ENCODE measurements around the gene CNN1.

CNN1 gene

DNA sequence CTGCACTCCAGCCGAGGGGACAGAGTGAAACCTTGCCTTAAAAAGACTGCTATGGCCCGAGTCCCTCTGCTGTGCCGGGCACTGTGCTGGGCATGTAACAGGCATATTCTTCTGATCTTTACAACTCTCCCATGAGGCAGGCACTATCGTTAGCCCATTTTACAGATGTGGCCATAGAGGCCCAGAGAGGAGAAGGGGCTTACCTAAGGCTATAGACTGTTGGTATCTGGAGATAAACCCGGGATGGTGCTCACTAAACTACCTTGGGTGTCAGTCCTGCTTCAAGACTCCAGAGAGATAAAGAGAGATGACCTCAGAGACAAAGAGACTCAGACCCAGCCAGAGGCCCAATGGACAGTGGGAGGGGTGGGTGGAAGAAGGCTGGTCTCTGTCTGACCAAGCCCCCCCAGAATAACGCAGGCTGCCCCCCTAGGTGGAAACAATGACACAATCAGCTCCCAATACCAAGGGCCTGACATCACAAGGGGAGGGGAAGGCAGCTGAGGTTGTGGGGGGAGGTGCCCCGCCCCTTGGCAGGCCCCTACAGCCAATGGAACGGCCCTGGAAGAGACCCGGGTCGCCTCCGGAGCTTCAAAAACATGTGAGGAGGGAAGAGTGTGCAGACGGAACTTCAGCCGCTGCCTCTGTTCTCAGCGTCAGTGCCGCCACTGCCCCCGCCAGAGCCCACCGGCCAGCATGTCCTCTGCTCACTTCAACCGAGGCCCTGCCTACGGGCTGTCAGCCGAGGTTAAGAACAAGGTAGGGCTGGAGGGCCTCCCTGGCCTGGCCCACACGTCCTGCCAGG, at the start of gene CNN1:
Gene CNN1, plus strand, starts transcription at position 620 of the 805 bp plus-strand sequence. Its CDS starts 77 bp downstream, at position 697.
- no peak for DNase-seq

DNA sequence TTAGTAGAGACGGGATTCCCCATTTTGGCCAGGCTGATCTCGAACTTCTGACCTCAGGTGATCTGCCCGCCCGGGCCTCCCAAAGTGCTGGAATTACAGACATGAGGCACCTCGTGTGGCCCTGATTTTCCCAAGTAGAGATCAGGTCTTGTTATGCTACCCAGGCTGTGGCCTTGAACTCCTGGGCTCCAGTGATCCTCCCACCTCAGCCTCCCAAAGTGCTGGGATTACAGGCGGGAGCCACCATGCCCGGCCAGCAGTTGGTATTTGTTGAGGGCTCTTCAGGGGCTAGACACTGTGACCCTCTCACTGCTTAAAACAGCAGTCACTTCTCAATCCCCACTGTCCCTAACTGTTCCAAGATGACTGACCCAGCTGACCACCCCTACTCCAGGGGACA, 49.3 kb upstream of the CNN1 start:
- DNase-seq, result no peak

DNA sequence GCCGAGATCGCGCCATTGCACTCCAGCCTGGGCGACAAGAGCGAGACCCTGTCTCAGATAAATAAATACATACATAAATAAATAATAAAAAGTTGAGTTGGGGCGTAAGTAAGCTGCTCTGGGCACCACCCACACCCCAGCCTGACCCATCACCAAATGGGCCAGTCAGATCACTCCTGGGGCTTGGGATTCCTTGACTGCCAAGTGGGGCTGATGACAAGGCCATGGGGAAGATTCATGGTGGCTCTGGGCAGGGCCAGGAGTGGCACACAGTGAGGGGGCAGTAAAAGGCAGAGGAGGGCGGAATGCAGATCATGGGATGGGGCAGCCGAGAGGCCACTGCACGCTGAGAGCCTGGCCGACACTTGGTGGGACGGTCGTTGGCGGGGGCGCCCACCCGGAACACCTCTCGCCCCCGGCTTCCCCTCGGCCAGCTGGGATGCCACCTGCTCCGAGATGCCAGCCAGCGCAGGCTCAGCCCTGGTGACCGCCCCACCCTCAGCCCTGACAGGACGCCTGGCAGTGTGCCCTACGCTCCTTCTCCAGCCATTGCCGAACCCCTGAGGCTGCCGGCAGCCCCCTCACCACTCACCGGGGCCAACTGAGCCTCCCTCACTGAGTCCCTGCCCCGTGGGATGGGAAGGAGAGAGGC, 43.9 kb upstream of the CNN1 start:
- no peak for DNase-seq

DNA sequence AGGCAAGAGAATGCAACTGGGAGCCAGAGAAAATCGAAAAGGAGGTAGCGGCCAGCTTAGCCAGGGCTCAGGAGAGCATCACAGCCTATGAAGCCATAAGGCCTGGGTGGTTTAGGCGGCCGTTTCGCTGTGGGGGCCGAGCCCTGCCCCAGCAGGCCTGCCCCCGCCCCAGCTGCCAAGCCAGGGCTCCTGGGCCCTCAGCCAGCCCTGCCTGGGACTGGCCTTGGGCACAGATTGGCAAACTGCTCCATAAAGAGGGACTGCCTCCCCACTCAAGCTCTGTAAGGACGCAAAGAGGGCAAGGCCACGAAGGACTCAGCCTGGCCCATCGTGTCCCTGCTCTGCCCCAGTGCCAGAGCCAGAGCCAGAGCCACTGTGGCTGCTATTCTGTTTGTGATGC, 43.2 kb upstream of the CNN1 start:
- DNase-seq, result no peak

DNA sequence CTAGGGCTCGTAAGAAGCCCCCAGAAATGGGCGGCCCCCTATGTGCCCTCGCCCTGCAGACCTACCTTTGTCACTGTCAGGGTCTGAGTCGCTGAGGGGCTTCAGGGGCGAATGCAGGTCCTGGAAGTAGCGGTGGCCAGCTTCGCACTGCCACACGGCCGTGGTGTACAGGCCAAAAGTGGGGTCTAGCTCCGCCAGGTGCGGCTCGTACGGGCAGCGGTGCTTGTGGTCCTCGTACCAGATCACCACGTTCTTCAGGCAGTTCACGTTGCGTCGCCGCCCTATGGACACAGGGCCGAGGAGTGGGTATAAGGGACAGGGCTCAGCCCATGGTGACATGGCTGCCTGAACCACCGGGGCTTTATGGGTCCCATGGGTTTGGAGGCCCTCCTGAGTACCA, 42.8 kb upstream of the CNN1 start:
- no peak for DNase-seq

DNA sequence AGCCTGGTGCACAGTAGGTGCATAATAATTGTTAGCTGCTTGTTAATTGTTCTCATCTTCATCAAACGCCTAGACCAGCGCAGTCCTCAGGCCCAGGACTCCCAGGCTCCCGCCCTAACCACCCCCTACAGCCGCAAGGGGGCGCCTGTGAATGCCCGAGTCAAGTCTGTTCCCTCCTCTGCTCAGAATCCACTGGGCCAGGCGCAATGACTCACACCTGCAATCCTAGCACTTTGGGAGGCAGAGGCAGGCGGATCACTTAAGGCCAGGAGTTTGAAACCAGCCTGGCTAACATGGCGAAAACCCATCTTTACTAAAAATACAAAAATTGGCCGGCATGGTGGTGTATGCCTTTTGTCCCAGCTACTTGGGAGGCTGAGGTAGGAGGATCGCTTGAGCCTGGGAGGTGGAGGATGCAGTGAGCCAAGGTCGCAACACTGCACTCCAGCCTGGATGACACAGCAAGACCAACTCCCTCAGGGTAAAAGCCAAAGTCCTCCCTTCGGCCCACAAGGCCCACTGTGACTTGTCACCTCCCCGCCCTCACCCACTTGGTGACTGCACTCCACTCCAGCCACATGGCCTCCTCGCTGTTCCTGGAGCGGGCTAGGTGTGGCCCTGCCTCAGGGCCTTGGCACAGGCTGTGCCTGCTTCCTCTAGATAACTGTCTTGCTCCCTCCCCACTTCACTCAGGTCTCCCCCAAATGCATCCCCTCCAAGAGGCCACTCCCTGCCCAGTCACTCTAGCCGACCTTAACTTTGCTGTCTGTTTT, 42.1 kb upstream of the CNN1 start:
- DNase-seq, result peak; percentile 32

DNA sequence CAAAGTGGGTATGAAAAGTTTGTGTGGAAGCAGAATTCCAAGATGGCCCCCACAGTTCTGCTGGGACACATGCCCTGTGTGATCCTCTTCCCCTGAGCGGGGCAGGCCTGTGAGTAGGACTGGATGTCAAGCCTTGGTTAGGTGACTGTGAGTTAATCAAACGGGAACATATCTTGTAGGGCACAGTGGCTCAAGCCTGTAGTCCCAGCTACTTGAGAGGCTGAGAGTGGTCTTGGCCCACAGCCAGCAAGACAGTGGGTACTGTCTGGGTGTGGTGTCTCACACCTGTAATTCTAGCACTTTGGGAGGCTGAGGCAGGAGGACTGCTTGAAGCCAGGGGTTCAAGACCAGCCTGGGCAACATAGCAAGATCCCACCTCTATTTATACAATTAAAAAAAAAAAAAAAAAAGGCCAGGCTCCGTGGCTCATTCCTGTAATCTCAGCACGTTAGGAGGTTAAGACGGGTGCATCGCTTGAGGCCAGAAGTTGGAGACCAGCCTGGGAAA, 39.4 kb upstream of the CNN1 start:
- DNase-seq, result no peak

DNA sequence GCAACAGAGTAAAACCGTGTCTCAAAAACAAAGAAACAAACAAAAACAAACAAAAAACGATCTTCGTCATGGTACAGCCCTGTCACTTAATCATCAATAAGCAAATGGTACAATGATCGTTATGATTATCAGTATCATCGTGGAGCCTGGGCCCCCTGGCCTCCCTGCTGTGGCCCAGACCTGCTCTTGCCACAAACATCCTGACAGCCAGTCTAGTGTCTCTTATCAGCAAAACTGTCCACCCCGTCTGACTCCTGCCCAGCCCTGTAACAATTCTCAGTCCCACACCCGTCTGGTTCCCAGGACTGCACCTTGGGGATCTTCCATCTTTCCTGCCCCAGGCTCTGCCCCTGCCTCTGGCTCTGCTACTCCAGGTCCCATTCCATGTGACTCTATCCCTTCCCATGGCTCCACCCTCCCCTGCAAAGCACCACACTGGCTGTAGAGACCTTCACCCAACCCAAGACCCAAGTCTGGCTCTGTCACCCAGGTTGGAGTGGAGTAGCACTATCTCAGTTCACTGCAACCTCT, 38.7 kb upstream of the CNN1 start:
- DNase-seq, result no peak

DNA sequence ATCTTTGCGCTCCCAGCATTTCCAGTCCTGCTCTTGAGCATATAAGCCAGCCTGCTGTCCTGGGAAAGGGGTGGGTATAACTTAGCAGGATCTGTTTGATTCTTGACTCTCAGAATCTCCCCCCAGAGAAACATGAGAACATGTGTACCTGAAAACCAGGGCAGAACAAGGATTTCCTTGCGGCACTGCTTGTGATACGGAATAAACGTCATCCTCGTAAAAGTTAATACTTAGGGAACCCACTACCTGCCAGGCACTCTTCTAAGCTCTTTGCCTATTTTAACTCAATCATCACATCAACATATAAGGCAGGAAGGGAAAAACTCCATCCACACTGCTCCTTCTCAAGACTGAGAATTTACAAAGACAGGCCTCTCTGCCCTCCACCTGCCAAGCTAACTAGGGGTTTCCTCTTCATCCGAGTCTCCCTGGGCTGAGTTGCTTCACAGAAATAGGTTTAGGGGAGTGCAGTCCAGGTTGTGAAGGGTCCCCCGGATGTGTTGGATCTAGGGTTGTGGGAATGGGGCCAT, 34.1 kb upstream of the CNN1 start:
- DNase-seq, result peak; percentile 43

DNA sequence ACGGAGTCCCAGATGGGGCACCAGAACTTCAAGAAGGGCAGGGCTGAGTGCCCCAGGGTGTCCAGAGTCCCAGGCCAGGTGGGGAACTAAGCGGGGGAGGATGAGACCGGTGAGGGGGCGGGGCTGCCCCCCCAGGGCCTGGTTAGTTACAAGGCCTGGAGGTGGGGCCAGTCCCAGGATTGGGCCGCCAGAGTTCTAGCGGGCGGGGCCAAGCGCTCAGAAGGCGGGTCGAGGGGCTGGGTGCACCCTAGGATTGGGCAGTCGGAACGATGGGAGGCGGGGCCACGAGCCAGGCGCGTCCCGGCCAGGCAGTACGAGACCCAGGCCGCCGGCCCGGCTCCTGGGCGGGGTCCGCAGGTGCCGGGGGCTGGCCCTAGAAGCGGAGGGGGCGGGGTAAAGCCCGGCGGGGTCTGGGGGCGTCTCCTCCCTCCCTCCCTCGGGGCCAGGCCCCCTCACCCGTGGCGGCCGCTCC, 33.6 kb upstream of the CNN1 start:
- DNase-seq, result peak; percentile 89

DNA sequence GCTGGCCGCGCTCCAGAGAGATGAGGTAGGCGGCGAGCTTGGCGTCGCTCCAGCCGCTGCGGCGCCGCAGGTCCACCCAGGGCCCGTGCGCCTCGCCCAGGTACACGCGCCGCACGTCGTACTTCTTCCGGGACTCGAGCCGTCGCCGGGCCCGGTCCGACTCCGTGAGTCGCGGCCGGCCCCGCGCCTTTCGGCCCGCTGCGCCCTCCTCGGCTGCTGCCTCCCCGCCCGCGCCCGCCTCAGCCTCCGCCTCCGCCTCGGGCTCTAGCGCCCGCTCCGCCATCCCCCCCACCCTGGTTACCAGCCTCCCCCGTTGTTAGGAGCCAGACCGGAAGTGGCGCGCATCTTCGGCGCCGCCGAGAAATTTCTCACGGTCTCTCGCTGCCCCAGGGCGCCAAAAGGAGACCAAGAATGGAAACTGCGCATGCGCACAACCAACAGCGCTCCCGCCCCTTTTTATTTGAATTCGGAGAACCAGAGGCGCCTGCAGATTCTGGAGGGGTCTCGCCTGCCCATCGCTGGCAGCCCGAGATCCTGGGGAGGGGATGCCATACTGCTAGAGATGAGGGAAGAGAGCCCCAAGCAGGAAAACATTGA, 33.0 kb upstream of the CNN1 start, which contains the start of gene ZNF653:
Gene ZNF653, minus strand, starts transcription at position 336 of the 597 bp plus-strand sequence. Its CDS starts 53 bp downstream, at position 283.
- DNase-seq, result peak; percentile 96

DNA sequence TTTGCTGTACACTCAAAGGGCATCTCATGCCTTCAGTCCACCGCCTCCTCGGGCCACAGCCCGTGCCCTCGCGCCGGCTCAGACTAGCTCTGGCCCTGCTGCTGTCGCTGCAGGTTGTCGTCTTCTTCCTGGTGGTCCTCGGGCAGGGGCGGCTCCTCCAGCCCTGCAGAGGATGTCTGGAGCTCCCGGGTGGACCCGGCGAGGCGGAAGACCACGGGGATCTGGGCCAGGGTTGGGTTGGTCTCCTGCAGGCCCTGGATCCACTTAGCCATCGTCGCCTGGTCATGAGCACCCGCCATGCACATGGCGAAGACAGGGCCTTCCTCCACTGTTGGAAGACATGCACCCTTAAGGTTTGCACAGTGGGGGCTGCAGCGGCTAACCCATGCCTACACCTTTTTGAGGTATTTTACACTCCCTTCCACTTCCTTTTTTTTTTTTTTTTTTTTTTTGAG, 32.5 kb upstream of the CNN1 start:
- DNase-seq, result no peak

DNA sequence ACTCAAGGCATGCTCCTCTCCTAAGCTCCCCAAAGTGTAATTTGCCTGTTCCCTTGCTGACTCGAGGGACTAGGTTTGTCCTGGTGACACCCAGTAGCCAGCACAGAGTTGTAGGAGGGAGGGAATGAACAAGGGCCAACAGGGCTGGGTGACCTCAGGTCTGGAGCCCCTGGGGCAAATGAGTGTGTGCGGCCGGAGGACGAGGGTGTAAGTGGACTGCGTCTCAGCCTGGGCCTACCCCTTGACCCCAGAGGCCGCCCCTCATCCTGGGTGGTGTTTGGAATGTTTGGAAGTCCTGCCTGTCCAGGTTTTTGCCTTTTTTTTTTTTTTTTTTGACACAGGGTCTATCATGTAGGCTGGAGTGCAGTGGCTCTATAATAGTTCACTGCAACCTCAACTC, 31.7 kb upstream of the CNN1 start:
- no peak for DNase-seq

DNA sequence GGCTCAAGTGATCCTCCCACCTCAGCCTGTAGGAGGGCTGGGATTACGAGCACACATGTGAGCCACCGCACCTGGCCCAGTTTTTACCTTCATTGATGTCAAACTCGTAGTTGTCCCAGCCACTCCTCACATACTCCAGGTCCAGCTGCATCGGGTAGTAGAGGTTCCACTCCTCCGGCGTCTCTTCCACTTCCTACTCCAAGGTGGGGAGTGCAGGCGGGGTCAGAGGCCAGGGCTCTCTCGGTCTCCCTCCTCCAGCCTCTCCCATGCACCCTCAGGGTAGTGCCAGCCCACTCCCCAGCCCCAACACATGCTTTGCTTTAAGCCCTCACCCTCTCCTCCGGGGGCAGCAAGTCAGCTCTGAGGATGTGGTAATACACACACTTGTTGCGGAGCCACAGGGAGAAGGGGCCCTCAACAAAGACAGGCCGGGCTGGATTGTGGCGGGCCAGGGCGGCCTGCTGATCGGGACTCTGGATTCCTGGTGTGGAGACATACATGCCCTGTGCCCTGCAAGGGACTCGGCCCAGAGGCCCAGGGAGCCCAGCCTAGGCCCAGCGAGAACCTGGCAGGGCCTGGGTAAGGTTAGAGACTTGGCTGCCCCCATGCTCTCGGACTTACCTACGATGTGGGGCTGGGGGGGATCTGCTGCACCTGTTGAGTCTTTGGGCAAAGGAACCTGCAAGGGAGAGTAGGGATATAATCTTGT, 31.1 kb upstream of the CNN1 start:
- DNase-seq, result no peak

DNA sequence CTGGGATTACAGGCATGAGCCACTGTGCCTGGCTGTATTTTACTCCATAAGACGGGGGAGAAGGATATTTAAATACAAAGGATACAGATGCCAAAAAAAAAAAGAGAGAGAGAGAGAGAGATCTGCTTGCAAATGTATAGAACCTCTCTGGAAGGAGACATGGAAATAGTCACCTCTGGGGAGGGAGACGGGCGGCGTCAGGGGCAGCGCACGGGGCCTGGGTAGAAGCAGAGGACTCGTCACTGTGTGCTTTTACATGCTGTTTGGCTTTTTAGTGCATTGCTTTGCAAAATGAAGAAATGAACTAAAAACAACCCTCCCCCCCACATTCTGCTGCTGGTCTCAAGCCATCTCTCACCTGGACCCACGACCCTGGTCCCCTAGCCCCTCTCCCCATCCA, 28.2 kb upstream of the CNN1 start:
- no peak for DNase-seq

DNA sequence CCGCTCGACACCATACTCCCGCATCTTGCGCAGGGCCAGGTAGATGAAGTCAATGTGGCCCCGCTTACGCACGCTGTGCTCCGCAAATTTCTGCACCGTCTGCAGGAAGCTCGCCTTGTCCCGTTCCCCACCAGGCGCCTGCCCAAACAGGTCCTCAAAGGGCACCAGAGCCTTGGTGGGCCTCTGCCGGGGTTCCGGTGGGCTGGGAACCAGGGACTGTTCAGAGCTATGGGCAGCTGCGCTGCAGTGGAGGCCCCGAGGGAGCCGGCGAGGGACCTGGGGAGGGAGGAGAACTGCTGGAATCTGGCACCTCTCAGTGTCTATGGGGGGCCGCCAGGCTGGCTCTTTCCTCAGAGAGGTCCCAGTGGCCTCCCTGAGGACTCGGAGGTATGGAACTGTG, 24.7 kb upstream of the CNN1 start:
- no peak for DNase-seq

DNA sequence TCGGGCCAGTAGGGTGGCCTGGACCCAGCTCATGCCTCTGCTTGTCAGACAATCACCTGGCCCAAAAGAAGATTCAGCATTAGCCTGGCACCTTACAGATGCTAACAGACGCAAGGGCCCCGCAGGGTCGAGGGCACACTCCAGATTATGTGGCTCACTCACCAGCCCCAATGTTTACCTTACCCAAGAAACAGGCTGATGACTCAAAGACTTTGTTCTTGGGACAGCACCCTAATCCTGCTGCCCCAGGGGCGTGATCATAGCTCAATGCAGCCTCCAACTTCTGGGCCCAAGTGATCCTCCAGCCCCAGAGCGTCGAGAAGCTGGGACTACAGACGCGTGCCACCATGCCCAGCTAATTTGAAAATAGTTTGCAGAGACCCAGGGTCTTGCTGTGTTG, 19.5 kb upstream of the CNN1 start:
- no peak for DNase-seq

DNA sequence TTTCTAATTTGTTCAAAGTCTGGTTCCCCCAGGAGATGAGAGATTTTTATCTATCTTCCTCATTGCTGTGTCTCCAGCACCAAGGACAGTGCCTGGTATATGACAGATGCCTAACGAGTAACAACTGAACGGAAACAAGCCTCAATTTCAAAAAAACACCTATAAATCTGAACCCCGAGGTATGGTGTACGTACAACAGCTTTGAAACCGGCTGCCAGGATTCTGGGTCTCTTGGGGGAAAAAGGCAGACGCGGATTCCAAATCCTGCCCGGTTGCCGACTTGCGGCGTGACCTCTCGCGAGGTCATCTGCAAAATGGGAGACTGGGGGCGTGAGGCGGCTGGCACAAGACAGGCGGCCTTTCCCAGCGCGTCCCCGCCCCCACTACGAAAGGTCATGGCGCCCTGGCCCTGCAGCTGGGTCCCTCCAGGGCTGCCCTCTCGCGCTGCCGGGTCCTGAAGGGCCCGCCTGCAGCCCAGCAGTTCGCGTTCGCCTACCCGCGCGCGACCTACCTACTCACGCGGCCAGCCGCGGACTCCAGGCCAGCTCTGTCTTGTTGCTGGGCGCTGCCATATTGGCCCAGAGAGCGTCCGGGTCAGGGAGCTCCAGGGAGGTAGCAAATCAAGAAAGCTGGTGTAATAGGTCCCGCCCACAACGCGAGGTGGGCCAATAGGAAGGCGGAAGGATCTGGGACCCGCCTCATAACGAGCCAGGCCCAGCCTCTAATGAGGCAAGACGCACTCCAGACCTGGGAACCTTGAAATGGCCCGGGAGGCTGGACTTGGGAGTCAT, 9.9 kb upstream of the CNN1 start, which contains the start of gene ECSIT:
Gene ECSIT, minus strand, starts transcription at position 584 of the 791 bp plus-strand sequence. CDS start 9,964 bp downstream, outside the sequence.
- peak; percentile 96 for DNase-seq

DNA sequence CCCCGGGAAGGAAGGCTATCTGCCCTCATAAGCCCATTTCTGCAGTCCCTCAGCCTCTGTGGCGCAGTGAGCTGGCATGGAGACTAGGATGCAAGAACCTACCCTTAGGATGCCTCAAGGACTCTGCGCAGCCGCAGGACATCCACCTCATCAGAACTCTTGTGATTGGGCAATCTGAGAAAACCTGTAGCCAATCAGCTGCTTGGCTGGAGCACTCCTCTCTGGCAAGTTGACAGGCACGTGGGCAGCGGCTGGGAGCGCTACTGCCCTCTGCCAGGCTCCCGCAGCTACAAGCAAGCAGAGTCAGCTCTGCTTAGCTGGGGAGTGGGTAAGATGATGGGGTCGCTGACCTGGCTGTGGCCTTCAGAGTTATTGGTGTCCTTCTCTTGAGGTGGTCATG, 8.2 kb upstream of the CNN1 start:
- peak; percentile 94 for DNase-seq

DNA sequence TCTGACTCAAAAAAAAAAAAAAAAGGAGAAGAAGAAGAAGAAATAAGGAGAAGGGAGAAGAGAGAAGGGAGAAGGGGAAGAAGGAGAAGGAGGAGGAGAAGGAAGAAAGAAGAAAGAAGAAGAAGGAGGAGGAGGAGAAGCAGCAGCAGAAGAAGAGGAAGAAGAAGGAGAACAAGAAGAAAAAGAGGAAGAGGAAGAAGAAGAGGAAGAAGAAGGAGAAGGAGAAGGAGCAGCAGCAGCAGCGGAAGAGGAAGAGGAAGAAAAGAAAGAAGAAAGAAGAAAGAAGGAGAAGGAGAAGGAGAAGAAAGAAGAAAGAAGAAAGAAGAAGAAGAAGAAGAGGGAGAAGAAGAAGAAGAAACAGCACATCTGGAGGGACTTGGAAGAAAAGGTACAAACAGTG, 4.1 kb upstream of the CNN1 start:
- DNase-seq, result no peak

DNA sequence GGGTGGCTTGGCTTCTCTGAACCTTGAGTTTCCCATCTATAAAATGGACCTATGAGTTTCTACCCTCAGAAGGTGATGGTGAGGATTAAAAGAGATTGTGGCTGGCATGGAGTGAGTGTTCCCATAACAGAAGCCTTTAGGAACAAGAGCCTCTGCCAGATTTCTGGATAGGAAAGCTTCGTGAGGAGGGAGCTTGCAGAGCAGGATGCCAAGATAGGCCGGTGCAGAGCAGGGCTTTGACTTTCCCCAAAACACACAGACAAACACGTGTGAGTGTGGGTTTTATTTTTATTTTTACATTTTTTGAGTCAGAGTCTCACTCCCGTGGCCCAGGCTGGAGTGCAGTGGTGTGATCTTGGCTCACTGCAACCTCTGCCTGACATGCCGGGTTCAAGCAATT, 3.7 kb upstream of the CNN1 start:
- no peak for DNase-seq
